HepG2 (cell line): ENCODE results near the gene GNL3. TPM values are rescaled to one million over a fixed set of nuclear protein-coding genes. Genes with fewer than 3 reads are reported as not detected.

ENCODE experiments used
- ARID2 ChIP-seq: sonication (generic); formaldehyde crosslinking; IDR thresholded peaks from 2 replicates; pipeline ENCODE4 v1.8.1; 2022; ENCODE audit warnings: mild to moderate bottlenecking, missing genetic modification reagents, borderline replicate concordance
- DPF2 ChIP-seq: sonication (generic); formaldehyde crosslinking; IDR thresholded peaks from 2 replicates; pipeline ENCODE4 v1.4.0; 2020; ENCODE audit warnings: mild to moderate bottlenecking, low read depth, missing genetic modification reagents, borderline replicate concordance
- ESRRA ChIP-seq: sonication (generic); formaldehyde crosslinking; IDR thresholded peaks from 2 replicates; pipeline ENCODE4 v1.5.1; 2020; ENCODE audit warnings: mild to moderate bottlenecking, low read depth, missing genetic modification reagents
- ETV6 ChIP-seq: sonication (generic); formaldehyde crosslinking; conservative IDR thresholded peaks from 2 replicates; pipeline ENCODE4 v1.4.0; 2020; ENCODE audit warnings: missing genetic modification reagents
- GMEB2 ChIP-seq: IDR thresholded peaks from 2 replicates; pipeline ENCODE4 v1.6.1; 2016; ENCODE audit warnings: missing biosample characterization, missing genetic modification reagents, low read depth
- KDM4B ChIP-seq: sonication (generic); formaldehyde crosslinking; IDR thresholded peaks from 2 replicates; pipeline ENCODE4 v1.4.0; 2020; ENCODE audit warnings: missing genetic modification reagents
- NAIF1 ChIP-seq: sonication (generic); formaldehyde crosslinking; IDR thresholded peaks from 2 replicates; pipeline ENCODE4 v1.5.0; 2020; ENCODE audit warnings: mild to moderate bottlenecking, missing genetic modification reagents, borderline replicate concordance
- RXRA ChIP-seq: sonication (generic); formaldehyde crosslinking; IDR thresholded peaks from 2 replicates; pipeline ENCODE4 v1.5.1; 2020; ENCODE audit warnings: missing genetic modification reagents
- SAP130 ChIP-seq: IDR thresholded peaks from 2 replicates; pipeline ENCODE4 v1.6.1; 2016; ENCODE audit warnings: low read depth
- TSC22D2 ChIP-seq: sonication (generic); formaldehyde crosslinking; IDR thresholded peaks from 2 replicates; pipeline ENCODE4 v1.5.1; 2020; ENCODE audit warnings: missing genetic modification reagents, mild to moderate bottlenecking, borderline replicate concordance
- ZMYM4 ChIP-seq: sonication (generic); formaldehyde crosslinking; IDR thresholded peaks from 2 replicates; pipeline ENCODE4 v1.8.1; 2023; ENCODE audit warnings: mild to moderate bottlenecking, missing genetic modification reagents
- polyA plus RNA-seq, 8 experiments: library from polyadenylated mRNA; depleted of rRNA in 3 of 8; stranded (reverse) in 7 of 8; unstranded in 1 of 8; fragments of >200 nt; fragmentation: Illumina TruSeq in 4 of 8; extraction: Trizol in 4 of 8; gene quantifications; 2 replicates each; pipeline versions ENCODE4 v1.2.1 to v1.2.3, GENCODE V29; 2011 to 2016; ENCODE audit warnings: low read depth in 4 of 8, missing spikeins in 1 of 8, mixed read lengths in 1 of 8; ENCODE audit not compliant: insufficient read depth in 1 of 8
- total RNA-seq, 5 experiments: library from RNA; depleted of rRNA; stranded (reverse); fragments of >200 nt; fragmentation: Illumina TruSeq; extraction: Trizol; gene quantifications; 2 replicates each; pipeline ENCODE4 v1.2.3, GENCODE V29; 2016; ENCODE audit warnings: low read depth in 1 of 5
- TF ChIP-seq, protein P1 (sequence below): sonication (generic); formaldehyde crosslinking; IDR thresholded peaks from 2 replicates; pipeline ENCODE4 v1.9.0; 2021; ENCODE audit warnings: mild to moderate bottlenecking, missing genetic modification reagents
- TF ChIP-seq, protein P2 (sequence below): sonication (generic); formaldehyde crosslinking; IDR thresholded peaks from 2 replicates; pipeline ENCODE4 v1.9.0; 2021; ENCODE audit warnings: missing genetic modification reagents, borderline replicate concordance
- TF ChIP-seq, protein P3 (sequence below): sonication (generic); formaldehyde crosslinking; IDR thresholded peaks from 2 replicates; pipeline ENCODE4 v1.8.0; 2022; ENCODE audit warnings: missing genetic modification reagents, mild to moderate bottlenecking, moderate library complexity, borderline replicate concordance

The GNL3 gene
- total and polyA plus RNA-seq, 2 of the 13 experiments (the other 11 are each of a cell fraction or from before 2014, with no cell fraction given) = 129 to 257 TPM

- TF ChIP-seq, protein P1, sequence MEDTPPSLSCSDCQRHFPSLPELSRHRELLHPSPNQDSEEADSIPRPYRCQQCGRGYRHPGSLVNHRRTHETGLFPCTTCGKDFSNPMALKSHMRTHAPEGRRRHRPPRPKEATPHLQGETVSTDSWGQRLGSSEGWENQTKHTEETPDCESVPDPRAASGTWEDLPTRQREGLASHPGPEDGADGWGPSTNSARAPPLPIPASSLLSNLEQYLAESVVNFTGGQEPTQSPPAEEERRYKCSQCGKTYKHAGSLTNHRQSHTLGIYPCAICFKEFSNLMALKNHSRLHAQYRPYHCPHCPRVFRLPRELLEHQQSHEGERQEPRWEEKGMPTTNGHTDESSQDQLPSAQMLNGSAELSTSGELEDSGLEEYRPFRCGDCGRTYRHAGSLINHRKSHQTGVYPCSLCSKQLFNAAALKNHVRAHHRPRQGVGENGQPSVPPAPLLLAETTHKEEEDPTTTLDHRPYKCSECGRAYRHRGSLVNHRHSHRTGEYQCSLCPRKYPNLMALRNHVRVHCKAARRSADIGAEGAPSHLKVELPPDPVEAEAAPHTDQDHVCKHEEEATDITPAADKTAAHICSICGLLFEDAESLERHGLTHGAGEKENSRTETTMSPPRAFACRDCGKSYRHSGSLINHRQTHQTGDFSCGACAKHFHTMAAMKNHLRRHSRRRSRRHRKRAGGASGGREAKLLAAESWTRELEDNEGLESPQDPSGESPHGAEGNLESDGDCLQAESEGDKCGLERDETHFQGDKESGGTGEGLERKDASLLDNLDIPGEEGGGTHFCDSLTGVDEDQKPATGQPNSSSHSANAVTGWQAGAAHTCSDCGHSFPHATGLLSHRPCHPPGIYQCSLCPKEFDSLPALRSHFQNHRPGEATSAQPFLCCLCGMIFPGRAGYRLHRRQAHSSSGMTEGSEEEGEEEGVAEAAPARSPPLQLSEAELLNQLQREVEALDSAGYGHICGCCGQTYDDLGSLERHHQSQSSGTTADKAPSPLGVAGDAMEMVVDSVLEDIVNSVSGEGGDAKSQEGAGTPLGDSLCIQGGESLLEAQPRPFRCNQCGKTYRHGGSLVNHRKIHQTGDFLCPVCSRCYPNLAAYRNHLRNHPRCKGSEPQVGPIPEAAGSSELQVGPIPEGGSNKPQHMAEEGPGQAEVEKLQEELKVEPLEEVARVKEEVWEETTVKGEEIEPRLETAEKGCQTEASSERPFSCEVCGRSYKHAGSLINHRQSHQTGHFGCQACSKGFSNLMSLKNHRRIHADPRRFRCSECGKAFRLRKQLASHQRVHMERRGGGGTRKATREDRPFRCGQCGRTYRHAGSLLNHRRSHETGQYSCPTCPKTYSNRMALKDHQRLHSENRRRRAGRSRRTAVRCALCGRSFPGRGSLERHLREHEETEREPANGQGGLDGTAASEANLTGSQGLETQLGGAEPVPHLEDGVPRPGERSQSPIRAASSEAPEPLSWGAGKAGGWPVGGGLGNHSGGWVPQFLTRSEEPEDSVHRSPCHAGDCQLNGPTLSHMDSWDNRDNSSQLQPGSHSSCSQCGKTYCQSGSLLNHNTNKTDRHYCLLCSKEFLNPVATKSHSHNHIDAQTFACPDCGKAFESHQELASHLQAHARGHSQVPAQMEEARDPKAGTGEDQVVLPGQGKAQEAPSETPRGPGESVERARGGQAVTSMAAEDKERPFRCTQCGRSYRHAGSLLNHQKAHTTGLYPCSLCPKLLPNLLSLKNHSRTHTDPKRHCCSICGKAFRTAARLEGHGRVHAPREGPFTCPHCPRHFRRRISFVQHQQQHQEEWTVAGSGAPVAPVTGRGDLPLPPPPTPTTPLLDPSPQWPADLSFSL (CRISPR knock-in tag) = no peak
- peak; percentile 100 for TF ChIP-seq GMEB2
- TF ChIP-seq RXRA (CRISPR knock-in tag) = peak; percentile 67
- TF ChIP-seq ESRRA (CRISPR knock-in tag) = peak; percentile 76; the same call in 1 of the 2 replicates
- TF ChIP-seq DPF2 (CRISPR knock-in tag) = no peak
- TF ChIP-seq, protein P2, sequence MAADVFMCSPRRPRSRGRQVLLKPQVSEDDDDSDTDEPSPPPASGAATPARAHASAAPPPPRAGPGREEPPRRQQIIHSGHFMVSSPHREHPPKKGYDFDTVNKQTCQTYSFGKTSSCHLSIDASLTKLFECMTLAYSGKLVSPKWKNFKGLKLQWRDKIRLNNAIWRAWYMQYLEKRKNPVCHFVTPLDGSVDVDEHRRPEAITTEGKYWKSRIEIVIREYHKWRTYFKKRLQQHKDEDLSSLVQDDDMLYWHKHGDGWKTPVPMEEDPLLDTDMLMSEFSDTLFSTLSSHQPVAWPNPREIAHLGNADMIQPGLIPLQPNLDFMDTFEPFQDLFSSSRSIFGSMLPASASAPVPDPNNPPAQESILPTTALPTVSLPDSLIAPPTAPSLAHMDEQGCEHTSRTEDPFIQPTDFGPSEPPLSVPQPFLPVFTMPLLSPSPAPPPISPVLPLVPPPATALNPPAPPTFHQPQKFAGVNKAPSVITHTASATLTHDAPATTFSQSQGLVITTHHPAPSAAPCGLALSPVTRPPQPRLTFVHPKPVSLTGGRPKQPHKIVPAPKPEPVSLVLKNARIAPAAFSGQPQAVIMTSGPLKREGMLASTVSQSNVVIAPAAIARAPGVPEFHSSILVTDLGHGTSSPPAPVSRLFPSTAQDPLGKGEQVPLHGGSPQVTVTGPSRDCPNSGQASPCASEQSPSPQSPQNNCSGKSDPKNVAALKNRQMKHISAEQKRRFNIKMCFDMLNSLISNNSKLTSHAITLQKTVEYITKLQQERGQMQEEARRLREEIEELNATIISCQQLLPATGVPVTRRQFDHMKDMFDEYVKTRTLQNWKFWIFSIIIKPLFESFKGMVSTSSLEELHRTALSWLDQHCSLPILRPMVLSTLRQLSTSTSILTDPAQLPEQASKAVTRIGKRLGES = no peak
- 0 out of 2 replicates have a peak, but pooled peaks have one; percentile 85 for TF ChIP-seq KDM4B
- TF ChIP-seq, protein P3, sequence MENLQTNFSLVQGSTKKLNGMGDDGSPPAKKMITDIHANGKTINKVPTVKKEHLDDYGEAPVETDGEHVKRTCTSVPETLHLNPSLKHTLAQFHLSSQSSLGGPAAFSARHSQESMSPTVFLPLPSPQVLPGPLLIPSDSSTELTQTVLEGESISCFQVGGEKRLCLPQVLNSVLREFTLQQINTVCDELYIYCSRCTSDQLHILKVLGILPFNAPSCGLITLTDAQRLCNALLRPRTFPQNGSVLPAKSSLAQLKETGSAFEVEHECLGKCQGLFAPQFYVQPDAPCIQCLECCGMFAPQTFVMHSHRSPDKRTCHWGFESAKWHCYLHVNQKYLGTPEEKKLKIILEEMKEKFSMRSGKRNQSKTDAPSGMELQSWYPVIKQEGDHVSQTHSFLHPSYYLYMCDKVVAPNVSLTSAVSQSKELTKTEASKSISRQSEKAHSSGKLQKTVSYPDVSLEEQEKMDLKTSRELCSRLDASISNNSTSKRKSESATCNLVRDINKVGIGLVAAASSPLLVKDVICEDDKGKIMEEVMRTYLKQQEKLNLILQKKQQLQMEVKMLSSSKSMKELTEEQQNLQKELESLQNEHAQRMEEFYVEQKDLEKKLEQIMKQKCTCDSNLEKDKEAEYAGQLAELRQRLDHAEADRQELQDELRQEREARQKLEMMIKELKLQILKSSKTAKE (CRISPR knock-in tag) = 0 out of 2 replicates have a peak, but pooled peaks have one; percentile 24
- TF ChIP-seq TSC22D2 (CRISPR knock-in tag) = 0 out of 2 replicates have a peak, but pooled peaks have one; percentile 77
- peak; percentile 98 for TF ChIP-seq NAIF1 (CRISPR knock-in tag)
- TF ChIP-seq ETV6 (CRISPR knock-in tag) = 0 out of 2 replicates have a peak, but pooled peaks have one; percentile 30
- TF ChIP-seq SAP130 = peak; percentile 99
- TF ChIP-seq ZMYM4 (CRISPR knock-in tag) = peak; percentile 81
- TF ChIP-seq ARID2 = peak; percentile 72; the same call in 1 of the 2 replicates
Observed at GRCh38 chr3:52685709-52686691, at the start of gene GNL3, which contains the start of gene PBRM1 (continued).
